Activated naive CD8-positive, alpha-beta T cell treated with anti-CD3 and anti-CD28 coated beads, Interleukin-2, amount 10 ng/mL, durations not matched to agents 7 days and 5 days (primary cell): Measurements from ENCODE around the gene MAP4. TPM values are rescaled to one million over a fixed set of nuclear protein-coding genes. Genes with fewer than 3 reads are reported as not detected.

Experiments used
- microRNA-seq: library from miRNA; unstranded; fragments of <30 nt; microRNA quantifications from one replicate; pipeline ENCODE4 v1.2.0, GENCODE V29; 2022
- total RNA-seq, 2 experiments: library from RNA; stranded (reverse); gene quantifications; one replicate each; pipeline ENCODE4 v1.2.3, GENCODE V29; 2021

MAP4 gene
- total RNA-seq, 2 experiments from 2014 or later: 118 to 119 TPM

Small RNA genes within 50 kb of the gene (microRNA-seq; reads per million reads assigned to microRNA genes)
- gene MIR1226: 14.0 reads per million, percentile 21 among the genes with 10 or more reads in this experiment

Other genes starting within 250 kb of the MAP4 start
- 10 to 100 TPM; 82.8 to 88.1 TPM for gene SMARCC1, start 234.5 kb downstream of the MAP4 start, total RNA-seq
- gene DHX30, start 213.3 kb downstream of the MAP4 start, total RNA-seq: 10 to 100 TPM; 76.7 to 78.1 TPM
- 10 to 100 TPM; 14.7 to 19.0 TPM for gene CDC25A, start 172.0 kb upstream of the MAP4 start, total RNA-seq
- not detected for gene CAMP, start 207.1 kb upstream of the MAP4 start, total RNA-seq
- 10 to 100 TPM; 35.9 to 43.1 TPM for gene ZNF589, start 224.7 kb upstream of the MAP4 start, total RNA-seq